Measurements from ENCODE around the gene JPT1.

GRCh38 chr17:75114552-75115314 is 39.6 kb downstream of the JPT1 start:
- TF ChIP-seq CTCF (IDR thresholded peaks at IDR 0.05 in 8 of 11, conservative IDR thresholded peaks at IDR 0.05 in 3 of 11): no peak
- no peak for TF ChIP-seq POLR2A (IDR thresholded peaks at IDR 0.05)
- no peak for TF ChIP-seq POLR2AphosphoS5 (IDR thresholded peaks at IDR 0.05)

Data from spleen (tissue), 7 donors.